Mesendoderm (in vitro differentiated cells): ENCODE measurements around the gene EIF2A.
A peak's percentile ranks its signal among the peaks of the same experiment; 100 is the strongest.

Experiments used
- DNase-seq: peaks from one replicate; pipeline ENCODE4 v3.0.0; 2013
- H2AK5ac ChIP-seq: 2 replicates; pipeline ENCODE4 v1.6.1; 2013; ENCODE audit warnings: low read length, inconsistent platforms
- H2BK120ac ChIP-seq: 2 replicates; pipeline ENCODE4 v1.6.1; 2013; ENCODE audit warnings: low read depth, mild to moderate bottlenecking, low read length, moderate library complexity, mixed read lengths
- H2BK15ac ChIP-seq: replicated peaks from 2 replicates; pipeline ENCODE4 v1.6.1; 2013; ENCODE audit warnings: low read depth, mild to moderate bottlenecking, moderate library complexity
- H2BK5ac ChIP-seq: 2 replicates; pipeline ENCODE4 v1.6.1; 2013; ENCODE audit warnings: low read length, inconsistent platforms
- H3K18ac ChIP-seq: 2 replicates; pipeline ENCODE4 v1.6.1; 2013; ENCODE audit warnings: mild to moderate bottlenecking, low read length, mixed read lengths
- H3K23ac ChIP-seq: one replicate; pipeline ENCODE4 v1.6.1; 2013; ENCODE audit warnings: low read length
- H3K27ac ChIP-seq: 2 replicates; pipeline ENCODE4 v1.5.1; 2013; ENCODE audit warnings: low read depth, mild to moderate bottlenecking, inconsistent platforms, low read length, moderate library complexity
- H3K27me3 ChIP-seq: 2 replicates; pipeline ENCODE4 v1.6.1; 2013; ENCODE audit warnings: low read length, control low read depth, mild to moderate bottlenecking, inconsistent platforms; ENCODE audit not compliant: insufficient read depth, poor library complexity
- H3K36me3 ChIP-seq: 2 replicates; pipeline ENCODE4 v1.6.1; 2013; ENCODE audit warnings: low read length, inconsistent platforms; ENCODE audit not compliant: control insufficient read depth, insufficient read depth
- H3K4ac ChIP-seq: one replicate; pipeline ENCODE4 v1.6.1; 2013; ENCODE audit warnings: low read depth, mild to moderate bottlenecking, low read length, moderate library complexity
- H3K4me1 ChIP-seq: 2 replicates; pipeline ENCODE4 v1.6.1; 2013; ENCODE audit warnings: low read depth, low read length, inconsistent platforms; ENCODE audit not compliant: control insufficient read depth
- H3K4me2 ChIP-seq: 2 replicates; pipeline ENCODE4 v1.6.1; 2013; ENCODE audit warnings: low read length
- H3K4me3 ChIP-seq: 2 replicates; pipeline ENCODE4 v1.5.1; 2013; ENCODE audit warnings: mild to moderate bottlenecking, low read length
- H3K56ac ChIP-seq: one replicate; pipeline ENCODE4 v1.6.1; 2013; ENCODE audit warnings: low read length
- H3K79me1 ChIP-seq: 2 replicates; pipeline ENCODE4 v1.6.1; 2013; ENCODE audit warnings: low read length, inconsistent platforms
- H3K79me2 ChIP-seq: 2 replicates; pipeline ENCODE4 v1.6.1; 2013; ENCODE audit warnings: mild to moderate bottlenecking, low read length; ENCODE audit not compliant: control insufficient read depth, insufficient read depth
- H3K9ac ChIP-seq: 2 replicates; pipeline ENCODE4 v1.6.1; 2013; ENCODE audit warnings: low read length, inconsistent platforms
- H4K5ac ChIP-seq: one replicate; pipeline ENCODE4 v1.6.1; 2013; ENCODE audit warnings: low read length
- H4K8ac ChIP-seq: one replicate; pipeline ENCODE4 v1.6.1; 2013; ENCODE audit warnings: low read depth, mild to moderate bottlenecking, control low read depth, low read length, moderate library complexity
- WGBS: extraction: QIAGEN DNeasy Blood & Tissue Kit; methylation state at CpG from one replicate; pipeline ENCODE4 v1.1.7; 2013; ENCODE audit warnings: low lambda C conversion rate, missing lambda C conversion rate; ENCODE audit not compliant: insufficient coverage; ENCODE audit errors: extremely low coverage; 5-methylcytosine and 5-hydroxymethylcytosine counted together

Gene EIF2A

DNA sequence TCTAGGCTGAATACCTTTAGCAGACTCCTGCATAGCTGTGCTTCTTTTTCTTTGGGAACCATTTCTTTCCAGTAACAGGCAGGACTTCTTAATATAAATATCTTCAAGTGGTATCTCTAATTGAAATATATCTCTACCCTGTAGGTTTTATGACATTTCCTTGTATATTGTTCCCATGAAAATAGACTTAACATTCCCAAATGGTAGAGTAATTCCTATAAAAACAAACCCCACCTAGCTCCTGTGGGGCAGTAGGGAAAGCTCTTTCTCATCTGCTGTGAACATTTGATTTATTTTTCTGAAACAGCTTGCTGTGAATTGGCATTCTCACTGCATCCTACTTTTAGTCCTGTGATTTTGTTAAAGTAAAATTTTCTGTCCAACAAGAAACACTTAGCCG is 77.4 kb downstream of the EIF2A start:
- no peaks in the 10 kb centered on the region for H3K36me3 ChIP-seq
- no peak overlapping the region for H3K56ac ChIP-seq
- H4K5ac ChIP-seq: no peak overlapping the region
- H2BK15ac ChIP-seq: no peak overlapping the region
- no peak overlapping the region for H4K8ac ChIP-seq
- H3K4ac ChIP-seq: no peak overlapping the region
- WGBS: no CpG with 5 or more reads among the region's 1 CpG
- no peak overlapping the region for H3K27ac ChIP-seq
- no peak overlapping the region for H2BK120ac ChIP-seq
- no peak overlapping the region for H3K4me3 ChIP-seq
- H2AK5ac ChIP-seq: no peak overlapping the region
- no peak for DNase-seq
- peaks cover 3% of the 10 kb centered on the region for H3K4me1 ChIP-seq
- H2BK5ac ChIP-seq: no peak overlapping the region
- H3K18ac ChIP-seq: no peak overlapping the region
- no peak overlapping the region for H3K4me2 ChIP-seq
- no peak overlapping the region for H3K23ac ChIP-seq
- peaks cover 12% of the 10 kb centered on the region for H3K79me2 ChIP-seq
- H3K79me1 ChIP-seq: peaks cover 4% of the 10 kb centered on the region
- H3K9ac ChIP-seq: no peak overlapping the region
- no peaks in the 10 kb centered on the region for H3K27me3 ChIP-seq

DNA sequence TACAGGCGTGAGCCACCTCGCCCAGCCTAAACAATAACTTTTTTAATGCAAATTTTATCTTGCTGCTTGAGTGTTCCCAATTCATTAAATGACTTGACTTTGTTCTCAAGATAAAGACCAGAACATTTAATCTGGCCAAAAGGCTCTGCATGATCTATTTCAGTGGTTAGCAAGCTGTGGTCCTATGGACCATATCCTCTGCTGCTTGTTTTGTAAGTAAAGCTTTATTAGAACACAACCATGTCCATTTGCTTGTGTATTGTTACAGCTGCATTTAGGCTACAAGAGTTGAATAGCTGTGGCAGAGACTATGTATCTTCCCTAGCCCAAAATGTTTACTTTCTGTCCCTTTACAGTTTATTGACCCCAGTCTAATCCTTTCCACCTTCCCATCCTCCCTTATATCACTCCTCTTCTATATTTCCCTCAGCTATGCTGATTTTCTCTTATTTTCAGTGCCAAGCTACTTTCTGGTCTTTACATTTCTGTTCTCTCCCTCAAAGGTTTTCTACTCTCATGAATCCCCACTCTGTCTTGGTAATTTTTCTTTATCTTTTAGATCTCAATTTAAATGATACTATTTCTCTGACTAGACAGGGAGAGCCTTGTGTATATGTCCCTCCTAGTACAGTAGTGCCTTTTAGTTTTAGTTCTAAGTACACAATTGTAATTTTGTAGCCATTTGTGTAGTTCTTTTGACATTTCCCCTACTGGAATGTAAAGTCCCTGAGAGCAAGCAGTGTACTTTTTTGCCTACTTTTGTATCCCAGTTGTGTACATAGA is 79.8 kb downstream of the EIF2A start:
- Histone ChIP-seq H3K79me2 (peaks cover 5% of the 10 kb centered on the region), H4K5ac (no peak overlapping the region), H2BK15ac (no peak overlapping the region), H3K4me1 (peaks cover 3% of the 10 kb centered on the region), H3K18ac (no peak overlapping the region), H3K9ac (no peak overlapping the region), H3K4me2 (no peak overlapping the region), H2BK120ac (no peak overlapping the region), H3K23ac (no peak overlapping the region), H3K79me1 (peaks cover 2% of the 10 kb centered on the region), H3K4ac (no peak overlapping the region), H3K27me3 (no peaks in the 10 kb centered on the region), H2AK5ac (no peak overlapping the region), H3K4me3 (no peak overlapping the region), H2BK5ac (no peak overlapping the region), H3K27ac (no peak overlapping the region), H3K36me3 (no peaks in the 10 kb centered on the region), H3K56ac (no peak overlapping the region), H4K8ac (no peak overlapping the region)
- no peak for DNase-seq
- no CpG with 5 or more reads among the region's 2 CpGs for WGBS

DNA sequence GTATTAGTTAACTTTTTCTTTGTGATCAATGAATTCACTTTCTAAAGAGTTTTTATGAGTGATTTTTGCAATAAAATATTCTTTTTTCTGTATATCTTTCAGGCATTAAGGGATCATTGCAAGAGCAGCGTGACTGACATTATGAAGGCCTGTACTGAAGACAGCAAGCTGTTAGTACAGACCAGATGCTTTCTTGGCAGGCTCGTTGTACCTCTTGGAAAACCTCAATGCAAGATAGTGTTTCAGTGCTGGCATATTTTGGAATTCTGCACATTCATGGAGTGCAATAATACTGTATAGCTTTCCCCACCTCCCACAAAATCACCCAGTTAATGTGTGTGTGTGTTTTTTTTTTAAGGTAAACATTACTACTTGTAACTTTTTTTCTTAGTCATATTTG is 81.0 kb downstream of the EIF2A start:
- peaks cover 3% of the 10 kb centered on the region for H3K4me1 ChIP-seq

DNA sequence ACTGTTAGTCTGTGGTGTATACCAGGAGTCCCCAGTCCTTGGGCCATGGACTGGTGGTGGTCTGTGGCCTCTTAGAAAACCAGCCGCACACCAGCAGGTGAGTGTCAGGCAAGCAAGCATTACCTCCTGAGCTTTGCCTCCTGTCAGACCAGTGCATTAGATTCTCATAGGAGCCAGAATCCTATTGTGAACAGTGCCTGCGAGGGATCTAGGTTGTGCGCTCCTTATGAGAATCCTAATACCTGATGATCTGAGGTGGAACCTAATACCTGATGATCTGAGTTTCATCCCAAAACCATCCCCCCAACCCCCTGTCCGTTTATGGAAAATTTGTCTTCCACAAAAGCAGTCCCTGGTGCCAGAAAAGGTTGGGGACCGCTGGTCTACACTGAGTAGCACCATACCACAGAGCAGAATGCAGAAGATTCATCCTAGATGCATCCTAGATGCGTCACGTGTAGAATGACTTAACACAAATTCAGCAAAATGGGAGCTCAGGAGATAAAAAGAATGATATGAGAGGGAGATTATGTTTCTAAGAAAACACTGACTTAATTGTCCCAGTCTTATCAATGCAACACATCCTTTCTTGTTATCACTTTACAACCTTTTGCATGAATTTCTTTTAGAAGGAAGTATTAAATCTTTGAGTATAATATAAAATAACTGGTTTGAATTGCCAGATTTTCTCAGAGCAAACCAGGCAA is 85.1 kb downstream of the EIF2A start:
- H2BK15ac ChIP-seq: no peak overlapping the region
- H3K23ac ChIP-seq: no peak overlapping the region
- no peak overlapping the region for H3K4me2 ChIP-seq

More for the DNA sequence above, 81.0 kb downstream of the EIF2A start:
- no peak overlapping the region for H2AK5ac ChIP-seq
- H3K9ac ChIP-seq: no peak overlapping the region
- H2BK15ac ChIP-seq: no peak overlapping the region
- H4K5ac ChIP-seq: no peak overlapping the region
- H3K18ac ChIP-seq: no peak overlapping the region
- no peaks in the 10 kb centered on the region for H3K27me3 ChIP-seq
- H3K56ac ChIP-seq: no peak overlapping the region
- no peak overlapping the region for H3K4me3 ChIP-seq
- peaks cover 2% of the 10 kb centered on the region for H3K79me1 ChIP-seq
- H3K4ac ChIP-seq: no peak overlapping the region
- no CpG with 5 or more reads among the region's 2 CpGs for WGBS
- no peak overlapping the region for H2BK5ac ChIP-seq
- no peak overlapping the region for H3K23ac ChIP-seq
- H3K36me3 ChIP-seq: no peaks in the 10 kb centered on the region
- H4K8ac ChIP-seq: no peak overlapping the region
- no peak overlapping the region for H2BK120ac ChIP-seq
- no peak overlapping the region for H3K27ac ChIP-seq
- no peaks in the 10 kb centered on the region for H3K79me2 ChIP-seq
- H3K4me2 ChIP-seq: no peak overlapping the region
- DNase-seq: no peak

DNA sequence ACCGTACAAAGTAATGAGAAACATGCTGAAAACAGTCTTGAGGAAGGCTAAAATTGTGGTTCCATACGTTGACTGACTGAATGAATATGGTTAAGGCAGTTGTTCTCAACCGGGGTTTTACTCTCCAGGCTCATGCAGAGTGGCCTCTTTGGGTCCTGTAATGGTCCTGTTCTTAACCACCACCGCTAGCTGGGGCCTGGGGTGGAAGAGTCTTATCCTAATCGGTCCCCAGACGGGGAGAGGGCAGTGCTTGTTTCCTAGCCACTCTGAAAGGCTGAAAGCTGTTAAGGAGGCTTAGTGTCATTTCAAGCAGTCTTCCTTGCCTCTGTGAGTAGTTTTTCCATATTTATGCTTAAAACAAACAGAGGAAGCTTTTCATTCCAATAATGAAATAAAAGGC is 88.5 kb downstream of the EIF2A start:
- H2AK5ac ChIP-seq: no peak overlapping the region
- H3K4me2 ChIP-seq: no peak overlapping the region
- no peak overlapping the region for H3K4ac ChIP-seq
- no peak overlapping the region for H2BK15ac ChIP-seq
- WGBS: 100% methylated on average over 1 of the region's 6 CpGs
- H3K18ac ChIP-seq: peak overlapping the region; percentile 13
- H4K5ac ChIP-seq: no peak overlapping the region
- no peak overlapping the region for H2BK5ac ChIP-seq
- no peak overlapping the region for H2BK120ac ChIP-seq
- H3K79me1 ChIP-seq: no peaks in the 10 kb centered on the region
- no peaks in the 10 kb centered on the region for H3K36me3 ChIP-seq
- no peaks in the 10 kb centered on the region for H3K79me2 ChIP-seq
- no peaks in the 10 kb centered on the region for H3K4me1 ChIP-seq
- H3K9ac ChIP-seq: no peak overlapping the region
- no peaks in the 10 kb centered on the region for H3K27me3 ChIP-seq
- H3K23ac ChIP-seq: no peak overlapping the region
- no peak overlapping the region for H3K4me3 ChIP-seq
- no peak overlapping the region for H3K27ac ChIP-seq
- peak; percentile 30 for DNase-seq
- no peak overlapping the region for H3K56ac ChIP-seq
- no peak overlapping the region for H4K8ac ChIP-seq

More for the DNA sequence above, 85.1 kb downstream of the EIF2A start:
- Histone ChIP-seq H3K79me2 (no peaks in the 10 kb centered on the region), H3K36me3 (no peaks in the 10 kb centered on the region), H3K18ac (no peak overlapping the region), H4K8ac (no peak overlapping the region), H2BK5ac (no peak overlapping the region), H3K4me1 (no peaks in the 10 kb centered on the region), H3K9ac (no peak overlapping the region), H3K27me3 (no peaks in the 10 kb centered on the region), H4K5ac (no peak overlapping the region), H3K4me3 (no peak overlapping the region), H3K56ac (no peak overlapping the region), H3K27ac (no peak overlapping the region), H3K79me1 (no peaks in the 10 kb centered on the region), H2AK5ac (no peak overlapping the region), H2BK120ac (no peak overlapping the region), H3K4ac (no peak overlapping the region)
- WGBS: no CpG with 5 or more reads among the region's 7 CpGs
- peak; percentile 23 for DNase-seq
